SU-DHL-6 (cell line): ENCODE data around the gene RIOX2.

Experiments used
- H2AFZ ChIP-seq: fragments of 200-600 bp; sonication (generic); 2 replicates; pipeline ENCODE4 v1.6.1; 2014; ENCODE audit warnings: low read depth, mild to moderate bottlenecking, moderate library complexity, mixed read lengths, antibody characterized with exemption, low read length; ENCODE audit not compliant: severe bottlenecking
- H3F3A ChIP-seq: fragments of 200-600 bp; shearing (Covaris generic); 2 replicates; pipeline ENCODE4 v1.6.0; 2016; ENCODE audit warnings: antibody characterized with exemption, mild to moderate bottlenecking; ENCODE audit not compliant: insufficient read depth
- H3K27ac ChIP-seq: fragments of 200-600 bp; sonication (generic); 2 replicates; pipeline ENCODE4 v1.5.1; 2016; ENCODE audit warnings: low read depth, mild to moderate bottlenecking, low read length, moderate library complexity, mixed read lengths
- H3K27me3 ChIP-seq: fragments of 200-600 bp; sonication (generic), shearing (Covaris generic); 2 replicates; pipeline ENCODE4 v1.6.0; 2014; ENCODE audit warnings: mild to moderate bottlenecking, low read length
- H3K36me3 ChIP-seq: fragments of 200-600 bp; sonication (generic); 2 replicates; pipeline ENCODE4 v1.6.1; 2014; ENCODE audit warnings: mild to moderate bottlenecking, low read length, mixed read lengths
- H3K4me2 ChIP-seq: fragments of 300-600, 200-600 bp; shearing (Covaris generic), sonication (generic); 2 replicates; pipeline ENCODE4 v1.6.0; 2014; ENCODE audit warnings: low read length, low read depth, mild to moderate bottlenecking; ENCODE audit not compliant: poor library complexity, severe bottlenecking
- H3K4me3 ChIP-seq: fragments of 200-600 bp; sonication (generic); 2 replicates; pipeline ENCODE4 v1.5.1; 2014; ENCODE audit warnings: antibody characterized with exemption, low read length, mild to moderate bottlenecking, mixed read lengths; ENCODE audit not compliant: insufficient read depth, poor library complexity, severe bottlenecking
- H3K79me2 ChIP-seq: fragments of 200-600 bp; sonication (generic); 2 replicates; pipeline ENCODE4 v1.6.1; 2014; ENCODE audit warnings: mild to moderate bottlenecking, low read length, moderate library complexity; ENCODE audit not compliant: insufficient read depth
- H3K9ac ChIP-seq: fragments of 200-600 bp; sonication (generic); 2 replicates; pipeline ENCODE4 v1.7.0; 2014; ENCODE audit warnings: mild to moderate bottlenecking, low read length
- H3K9me2 ChIP-seq: fragments of 200-600 bp; sonication (generic); replicated peaks from 2 replicates; pipeline ENCODE4 v1.6.1; 2014; ENCODE audit warnings: low read length; ENCODE audit not compliant: insufficient read depth
- H3K9me3 ChIP-seq: fragments of 200-600 bp; sonication (generic); 2 replicates; pipeline ENCODE4 v1.6.1; 2014; ENCODE audit warnings: low read length, mixed read lengths; ENCODE audit not compliant: insufficient read depth
- H4K20me1 ChIP-seq: fragments of 200-600 bp; sonication (generic); 2 replicates; pipeline ENCODE4 v1.6.1; 2014; ENCODE audit warnings: low read depth, mild to moderate bottlenecking, antibody characterized with exemption, low read length, moderate library complexity, mixed read lengths
- CTCF ChIP-seq: fragments of 200-600 bp; sonication (generic); IDR thresholded peaks from one replicate; pipeline ENCODE4 v1.5.1; 2017; ENCODE audit warnings: antibody characterized with exemption, mild to moderate bottlenecking, low read length, moderate library complexity; ENCODE audit not compliant: insufficient read depth, poor library complexity, severe bottlenecking
- EZH2phosphoT487 ChIP-seq: fragments of 200-600 bp; sonication (generic), shearing (Covaris generic); conservative IDR thresholded peaks from 2 replicates; pipeline ENCODE4 v1.6.1; 2018; ENCODE audit warnings: mild to moderate bottlenecking, antibody characterized with exemption, low read length, moderate library complexity, mixed read lengths

The RIOX2 gene

DNA sequence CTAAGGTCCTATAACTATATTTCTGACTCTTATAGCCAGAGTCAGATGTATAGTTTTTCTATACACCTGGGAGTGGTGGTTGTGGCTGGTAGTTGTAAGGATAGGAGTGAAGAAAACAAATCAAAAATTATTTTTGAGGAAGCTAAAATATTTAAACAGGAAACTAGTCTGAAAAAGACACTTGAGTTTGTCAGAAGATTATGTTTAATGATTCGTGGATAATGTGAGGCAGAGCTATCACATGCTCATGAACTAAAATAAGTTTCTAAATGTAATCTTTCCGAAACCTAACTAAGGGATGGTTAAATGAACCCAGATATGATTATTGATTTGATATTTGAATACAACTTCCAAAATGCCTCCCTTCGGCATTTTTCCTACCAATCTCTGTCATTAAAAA lies 32.5 kb upstream of the RIOX2 start:
- Histone ChIP-seq H3K4me2 (peak overlapping the region; percentile 17), H3K79me2 (no peaks in the 10 kb centered on the region)

DNA sequence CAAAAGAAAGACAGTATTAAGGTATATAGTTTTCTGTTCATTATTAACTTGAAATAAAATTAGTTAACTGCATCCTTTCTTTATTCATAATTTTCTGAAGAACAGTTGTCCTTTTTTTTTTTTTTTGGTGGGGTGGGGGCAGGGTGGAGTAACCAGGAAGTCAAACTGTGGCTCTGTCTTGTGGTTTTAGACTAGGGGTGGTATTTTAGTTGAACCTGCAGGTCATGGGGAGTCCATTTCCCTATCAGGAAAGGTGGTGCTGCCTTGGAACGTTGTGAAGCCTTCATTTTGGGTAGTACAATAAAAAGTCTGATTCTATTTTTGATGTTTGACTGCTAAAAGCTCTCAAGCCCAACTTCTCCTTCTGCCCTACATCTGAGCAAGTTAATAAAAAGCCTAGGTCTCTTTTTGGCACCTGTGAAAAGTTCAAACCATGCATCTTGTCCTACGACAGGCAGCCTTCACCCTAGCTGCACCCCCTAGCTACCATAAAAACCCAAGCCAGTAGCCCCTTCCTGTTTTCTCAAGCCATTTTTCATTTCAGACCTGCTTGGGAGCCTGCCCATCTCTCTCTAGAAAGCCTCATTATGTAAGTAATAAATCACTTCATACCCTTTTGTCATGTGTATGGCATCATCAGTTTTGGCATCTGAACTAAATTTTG lies 31.2 kb upstream of the RIOX2 start:
- Histone ChIP-seq H4K20me1 (no peaks in the 10 kb centered on the region), H3K4me3 (no peak overlapping the region), H3K9ac (no peak overlapping the region), H3K9me2 (no peaks in the 10 kb centered on the region), H3F3A (peaks cover 12% of the 10 kb centered on the region; the same call in 1 of the 2 replicates), H2AFZ (peak overlapping the region; percentile 25), H3K79me2 (no peaks in the 10 kb centered on the region), H3K27me3 (no peaks in the 10 kb centered on the region), H3K27ac (peak overlapping the region; percentile 44), H3K4me2 (peak overlapping the region; percentile 17), H3K36me3 (no peaks in the 10 kb centered on the region), H3K9me3 (no peaks in the 10 kb centered on the region)
- TF ChIP-seq EZH2phosphoT487 (no peak), CTCF (no peak)

More for the DNA sequence above, 32.5 kb upstream of the RIOX2 start:
- no peak for TF ChIP-seq CTCF
- TF ChIP-seq EZH2phosphoT487, result no peak
- Histone ChIP-seq H3K36me3 (no peaks in the 10 kb centered on the region), H2AFZ (peak overlapping the region; percentile 25), H3K9me3 (no peaks in the 10 kb centered on the region), H4K20me1 (no peaks in the 10 kb centered on the region), H3K9ac (no peak overlapping the region), H3K9me2 (no peaks in the 10 kb centered on the region), H3K27me3 (no peaks in the 10 kb centered on the region), H3F3A (peaks cover 12% of the 10 kb centered on the region; the same call in 1 of the 2 replicates), H3K27ac (no peak overlapping the region), H3K4me3 (no peak overlapping the region)

DNA sequence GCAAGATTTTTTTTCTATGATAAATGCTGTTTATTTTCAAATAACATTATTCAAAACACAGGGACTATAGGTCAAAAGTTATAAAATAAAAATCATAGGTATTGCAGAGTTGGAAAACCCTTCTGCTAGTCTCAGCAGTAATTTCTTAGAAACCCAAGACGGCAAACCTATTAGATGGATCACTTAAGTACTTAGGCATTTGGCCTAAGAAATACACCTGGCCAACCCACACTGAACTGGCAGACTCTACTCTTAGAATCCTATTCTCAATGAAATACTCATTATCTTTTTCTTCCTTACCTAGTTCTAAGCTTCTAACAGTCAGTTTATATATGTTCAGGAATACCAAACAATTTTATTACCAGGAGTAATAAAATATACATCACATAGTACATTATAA lies 30.5 kb upstream of the RIOX2 start:
- Histone ChIP-seq H3F3A (peaks cover 12% of the 10 kb centered on the region; the same call in 1 of the 2 replicates), H3K9ac (no peak overlapping the region), H3K27ac (no peak overlapping the region; the same call in 1 of the 2 replicates), H3K36me3 (no peaks in the 10 kb centered on the region), H4K20me1 (no peaks in the 10 kb centered on the region), H3K79me2 (no peaks in the 10 kb centered on the region), H3K9me2 (no peaks in the 10 kb centered on the region), H3K4me2 (no peak overlapping the region), H2AFZ (no peak overlapping the region), H3K9me3 (no peaks in the 10 kb centered on the region), H3K27me3 (no peaks in the 10 kb centered on the region), H3K4me3 (no peak overlapping the region)
- no peak for TF ChIP-seq CTCF
- no peak for TF ChIP-seq EZH2phosphoT487
